Upper lobe of right lung (tissue), 1 donor: ENCODE results near the gene FAR1. TPM values are rescaled to one million over a fixed set of nuclear protein-coding genes. Genes with fewer than 3 reads are reported as not detected.

Source experiments
- ATAC-seq: fragments of 200-7000 bp; cut with Tn5 transposase; one replicate; pipeline ENCODE4 v1.9.1; 2020; ENCODE audit warnings: mild to moderate bottlenecking, moderate library complexity
- DNase-seq: peaks from one replicate; pipeline ENCODE4 v3.0.0-alpha.2; 2020
- H3K27ac ChIP-seq: fragments of 200-600 bp; one replicate; pipeline ENCODE4 v1.8.0; 2022
- H3K27me3 ChIP-seq: fragments of 200-600 bp; one replicate; pipeline ENCODE4 v1.8.0; 2022; ENCODE audit warnings: mild to moderate bottlenecking
- H3K36me3 ChIP-seq: fragments of 200-600 bp; one replicate; pipeline ENCODE4 v1.8.0; 2022
- H3K4me1 ChIP-seq: fragments of 200-600 bp; one replicate; pipeline ENCODE4 v1.8.0; 2022
- H3K4me3 ChIP-seq: fragments of 200-600 bp; one replicate; pipeline ENCODE4 v1.8.0; 2022; ENCODE audit warnings: mild to moderate bottlenecking
- H3K9me3 ChIP-seq: fragments of 200-600 bp; one replicate; pipeline ENCODE4 v1.8.0; 2022
- CTCF ChIP-seq: fragments of 200-600 bp; IDR thresholded peaks from one replicate; pipeline ENCODE4 v1.8.0; 2022; ENCODE audit warnings: antibody characterized with exemption
- intact Hi-C: fragments of 100-400 bp; cut with DNase I; formaldehyde crosslinking; loops from one replicate; pipeline ENCODE4 v1.11.0; 2022
- total RNA-seq: library from RNA; stranded (reverse); fragmentation: NEBNext Ultra II Directional; extraction: Animal tissue kit (Norgen Biotek cat#: 25700); gene quantifications from one replicate; pipeline ENCODE4 v1.2.1, GENCODE V29; 2021
- donor health status: DM: no; HTN: yes; CAD: no; lungs with severe emphysema.

The FAR1 gene
- total RNA-seq, 1 donor from 2014 or later, result 59.7 TPM

- DNase-seq (no peak), ATAC-seq (no peak)
- Histone ChIP-seq H3K9me3 (no peaks in the 10 kb centered on the region), H3K27me3 (no peaks in the 10 kb centered on the region), H3K27ac (no peak overlapping the region), H3K4me3 (peak overlapping the region; percentile 80), H3K4me1 (peaks cover 19% of the 10 kb centered on the region), H3K36me3 (no peaks in the 10 kb centered on the region)
- intact Hi-C loops, result no loop called here
- TF ChIP-seq CTCF, result no peak
Observed at GRCh38 chr11:13667245-13667644, 1.2 kb upstream of the FAR1 start.

- no peaks in the 10 kb centered on the region for H3K9me3 ChIP-seq
- TF ChIP-seq CTCF, result no peak
- intact Hi-C loops, result no loop called here
Observed at GRCh38 chr11:13667795-13668101, 720 bp upstream of the FAR1 start.

GRCh38 chr11:13668957-13669521, 571 bp downstream of the FAR1 start:
- Histone ChIP-seq H3K36me3 (no peaks in the 10 kb centered on the region), H3K9me3 (no peaks in the 10 kb centered on the region), H3K4me3 (peak overlapping the region; percentile 80), H3K27me3 (no peaks in the 10 kb centered on the region), H3K4me1 (peaks cover 19% of the 10 kb centered on the region), H3K27ac (peak overlapping the region; percentile 87)
- intact Hi-C loops, result no loop called here
- no peak for TF ChIP-seq CTCF
- peak; percentile 22 for ATAC-seq
- peak; percentile 82 for DNase-seq

More at GRCh38 chr11:13667795-13668101, 720 bp upstream of the FAR1 start:
- no peak for DNase-seq
- no peak for ATAC-seq
- Histone ChIP-seq H3K4me3 (peak overlapping the region; percentile 80), H3K27ac (peak overlapping the region; percentile 85), H3K4me1 (peaks cover 19% of the 10 kb centered on the region), H3K36me3 (no peaks in the 10 kb centered on the region), H3K27me3 (no peaks in the 10 kb centered on the region)

- intact Hi-C loops, result no loop called here
- Histone ChIP-seq H3K36me3 (no peaks in the 10 kb centered on the region), H3K4me3 (peak overlapping the region; percentile 80), H3K27me3 (no peaks in the 10 kb centered on the region), H3K9me3 (no peaks in the 10 kb centered on the region), H3K4me1 (peaks cover 19% of the 10 kb centered on the region), H3K27ac (peak overlapping the region; percentile 87)
- DNase-seq, result no peak
- no peak for ATAC-seq
- no peak for TF ChIP-seq CTCF
Observed at GRCh38 chr11:13669544-13670488, 1.3 kb downstream of the FAR1 start.

GRCh38 chr11:13672576-13673210, 4.2 kb downstream of the FAR1 start:
- no peak overlapping the region for H3K27ac ChIP-seq

More at GRCh38 chr11:13672576-13673210, 4.2 kb downstream of the FAR1 start:
- Histone ChIP-seq H3K27me3 (no peaks in the 10 kb centered on the region), H3K36me3 (no peaks in the 10 kb centered on the region), H3K4me3 (no peak overlapping the region), H3K4me1 (peaks cover 19% of the 10 kb centered on the region), H3K9me3 (no peaks in the 10 kb centered on the region)
- ATAC-seq (no peak), DNase-seq (no peak)
- TF ChIP-seq CTCF, result no peak
- intact Hi-C loops, result no loop called here
